Fibroblast of lung (primary cell): ENCODE data around the gene VAMP7. TPM values are rescaled to one million over a fixed set of nuclear protein-coding genes. Genes with fewer than 3 reads are reported as not detected.

ENCODE experiments used
- DNase-seq, 2 donors: peaks; one replicate each; pipeline versions ENCODE4 v3.0.0 to v3.0.0-alpha.2; 2010; ENCODE audit warnings: low read depth in 2 of 2
- H2AFZ ChIP-seq: 2 replicates; pipeline ENCODE4 v1.5.1; 2012; ENCODE audit warnings: low read length, control low read depth, inconsistent platforms
- H3K27ac ChIP-seq: 2 replicates; pipeline ENCODE4 v1.5.1; 2011; ENCODE audit warnings: low read length, control low read depth; ENCODE audit not compliant: insufficient read depth
- H3K27me3 ChIP-seq: 2 replicates; pipeline ENCODE4 v1.5.1; 2011; ENCODE audit warnings: mild to moderate bottlenecking, low read length; ENCODE audit not compliant: control insufficient read depth, insufficient read depth
- H3K36me3 ChIP-seq: 2 replicates; pipeline ENCODE4 v1.5.1; 2011; ENCODE audit warnings: low read length; ENCODE audit not compliant: control insufficient read depth, insufficient read depth
- H3K4me1 ChIP-seq: 2 replicates; pipeline ENCODE4 v1.5.1; 2011; ENCODE audit warnings: low read length; ENCODE audit not compliant: control insufficient read depth, insufficient read depth; ENCODE audit errors: extremely low read depth
- H3K4me2 ChIP-seq: 2 replicates; pipeline ENCODE4 v1.5.1; 2011; ENCODE audit warnings: low read length, control low read depth; ENCODE audit not compliant: insufficient read depth; ENCODE audit errors: extremely low read depth
- H3K4me3 ChIP-seq, 4 experiments: fragments of 200-600 bp in 1 of 4; sonication (generic) in 1 of 4; replicated peaks in 1 of 4; 2 replicates each; pipeline ENCODE4 v1.5.1; 2011 to 2016; ENCODE audit warnings: low read length in 4 of 4, low read depth in 3 of 4, mild to moderate bottlenecking in 3 of 4, control low read depth in 2 of 4, inconsistent platforms in 1 of 4, mixed read lengths in 1 of 4; ENCODE audit not compliant: insufficient read depth in 1 of 4; ENCODE audit errors: control extremely low read depth in 1 of 4
- H3K79me2 ChIP-seq: 2 replicates; pipeline ENCODE4 v1.5.1; 2012; ENCODE audit warnings: mild to moderate bottlenecking, low read length, inconsistent platforms; ENCODE audit not compliant: control insufficient read depth, insufficient read depth
- H3K9ac ChIP-seq: 2 replicates; pipeline ENCODE4 v1.5.1; 2011; ENCODE audit warnings: mild to moderate bottlenecking, low read length, control low read depth; ENCODE audit not compliant: insufficient read depth
- H3K9me3 ChIP-seq: 2 replicates; pipeline ENCODE4 v1.5.1; 2012; ENCODE audit warnings: low read depth, low read length; ENCODE audit not compliant: control insufficient read depth, insufficient read depth
- H4K20me1 ChIP-seq: 2 replicates; pipeline ENCODE4 v1.5.1; 2011; ENCODE audit warnings: low read length; ENCODE audit not compliant: control insufficient read depth, insufficient read depth; ENCODE audit errors: extremely low read depth
- EZH2 ChIP-seq: IDR thresholded peaks from 2 replicates; pipeline ENCODE4 v1.5.1; 2012; ENCODE audit warnings: low read length, control low read depth, mild to moderate bottlenecking; ENCODE audit errors: missing control alignments
- polyA plus RNA-seq, 2 donors: library from polyadenylated mRNA; depleted of rRNA in 1 of 2; stranded (reverse) in 1 of 2; unstranded in 1 of 2; fragments of >200 nt; gene quantifications; 2 replicates each; pipeline ENCODE4 v1.2.1, GENCODE V29; 2011 to 2012; ENCODE audit warnings: missing spikeins in 1 of 2
- total RNA-seq: library from RNA; depleted of rRNA; stranded (reverse); fragments of >200 nt; gene quantifications from 2 replicates; pipeline ENCODE4 v1.2.1, GENCODE V29; 2014
- TF ChIP-seq, protein P1 (sequence below), 2 donors: IDR thresholded peaks in 1 of 2; conservative IDR thresholded peaks in 1 of 2; 1 replicate in 1 of 2; 2 replicates in 1 of 2; pipeline ENCODE4 v1.5.1; 2011 to 2012; ENCODE audit warnings: low read length in 2 of 2, control low read depth in 1 of 2, inconsistent platforms in 1 of 2, low read depth in 1 of 2, mild to moderate bottlenecking in 1 of 2

Gene VAMP7
- total and polyA plus RNA-seq, 2 donors (not counting 1 experiment from before 2014, with no cell fraction given): 40.1 to 68.4 TPM

DNA sequence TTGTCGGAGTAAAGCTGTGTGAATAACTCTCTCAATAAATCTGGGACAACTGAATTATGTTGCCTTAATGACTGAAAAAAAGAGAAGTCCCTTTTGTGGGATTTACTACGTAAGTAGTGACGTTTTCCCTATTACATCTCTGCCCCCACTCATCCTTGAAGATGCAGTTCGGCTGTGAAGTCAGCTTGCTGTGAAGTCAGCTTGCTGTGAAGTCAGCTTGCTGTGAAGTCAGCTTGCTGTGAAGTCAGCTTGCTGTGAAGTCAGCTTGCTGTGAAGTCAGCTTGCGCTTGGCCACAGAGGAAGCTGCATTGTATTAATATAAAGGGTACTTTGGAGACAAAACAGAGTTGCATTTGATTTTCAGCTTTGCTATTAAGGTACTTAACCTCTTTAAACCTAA, 8.0 kb upstream of the VAMP7 start:
- Histone ChIP-seq H3K27me3 (no peaks in the 10 kb centered on the region), H3K9me3 (no peaks in the 10 kb centered on the region), H3K4me3 (no peak overlapping the region), H3K27ac (no peak overlapping the region), H3K9ac (no peak overlapping the region), H3K79me2 (no peaks in the 10 kb centered on the region), H3K4me1 (no peaks in the 10 kb centered on the region), H2AFZ (no peak overlapping the region), H3K4me2 (no peak overlapping the region), H3K36me3 (no peaks in the 10 kb centered on the region), H4K20me1 (no peaks in the 10 kb centered on the region)
- DNase-seq: no peak
- TF ChIP-seq EZH2: no peak
- TF ChIP-seq, protein P1, sequence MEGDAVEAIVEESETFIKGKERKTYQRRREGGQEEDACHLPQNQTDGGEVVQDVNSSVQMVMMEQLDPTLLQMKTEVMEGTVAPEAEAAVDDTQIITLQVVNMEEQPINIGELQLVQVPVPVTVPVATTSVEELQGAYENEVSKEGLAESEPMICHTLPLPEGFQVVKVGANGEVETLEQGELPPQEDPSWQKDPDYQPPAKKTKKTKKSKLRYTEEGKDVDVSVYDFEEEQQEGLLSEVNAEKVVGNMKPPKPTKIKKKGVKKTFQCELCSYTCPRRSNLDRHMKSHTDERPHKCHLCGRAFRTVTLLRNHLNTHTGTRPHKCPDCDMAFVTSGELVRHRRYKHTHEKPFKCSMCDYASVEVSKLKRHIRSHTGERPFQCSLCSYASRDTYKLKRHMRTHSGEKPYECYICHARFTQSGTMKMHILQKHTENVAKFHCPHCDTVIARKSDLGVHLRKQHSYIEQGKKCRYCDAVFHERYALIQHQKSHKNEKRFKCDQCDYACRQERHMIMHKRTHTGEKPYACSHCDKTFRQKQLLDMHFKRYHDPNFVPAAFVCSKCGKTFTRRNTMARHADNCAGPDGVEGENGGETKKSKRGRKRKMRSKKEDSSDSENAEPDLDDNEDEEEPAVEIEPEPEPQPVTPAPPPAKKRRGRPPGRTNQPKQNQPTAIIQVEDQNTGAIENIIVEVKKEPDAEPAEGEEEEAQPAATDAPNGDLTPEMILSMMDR (conservative IDR thresholded peaks at IDR 0.05 in 1 of 2, IDR thresholded peaks at IDR 0.05 in 1 of 2; ENCODE audit: low read depth in 1 of 2, low read length in 2 of 2): no peak

DNA sequence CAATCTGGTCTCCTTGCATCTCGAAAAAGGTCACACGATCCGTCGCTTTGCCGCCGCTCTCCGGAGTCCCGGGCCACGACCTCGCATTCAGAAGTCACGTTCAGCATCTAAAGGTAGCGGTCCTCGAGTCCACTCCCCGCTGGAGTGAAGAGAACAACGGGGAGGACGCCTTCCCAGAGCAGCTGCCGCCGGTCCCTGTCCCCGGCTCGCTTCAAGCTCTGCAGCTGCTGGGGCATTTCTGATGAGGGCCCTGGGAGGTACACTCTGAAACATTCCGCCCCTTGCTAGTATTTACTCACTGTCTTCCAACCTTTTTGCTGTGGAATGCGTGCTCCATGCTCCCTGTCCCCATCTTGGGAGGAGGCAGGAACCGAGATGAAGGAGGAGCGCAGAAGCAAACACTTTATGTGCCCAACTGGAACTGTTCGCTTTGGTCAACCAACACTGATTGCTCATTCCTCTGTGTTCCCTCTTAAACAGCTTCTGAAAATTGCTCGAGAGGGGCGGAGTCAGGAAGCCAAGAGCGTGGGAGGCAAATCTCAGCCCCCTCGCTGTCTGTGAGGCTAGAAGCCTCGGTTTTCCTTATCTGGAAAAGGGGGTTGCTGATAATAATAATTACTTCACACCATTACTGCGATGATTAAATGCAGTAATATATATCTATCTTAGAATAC, 6.4 kb upstream of the VAMP7 start:
- Histone ChIP-seq H2AFZ (no peak overlapping the region), H3K27ac (no peak overlapping the region), H3K79me2 (no peaks in the 10 kb centered on the region), H3K4me3 (peak overlapping the region in 3 of 4 experiments; percentile 19 to 26 (median 22)), H3K4me2 (peak overlapping the region; percentile 38), H3K4me1 (no peaks in the 10 kb centered on the region), H4K20me1 (no peaks in the 10 kb centered on the region), H3K9ac (no peak overlapping the region), H3K27me3 (no peaks in the 10 kb centered on the region), H3K36me3 (no peaks in the 10 kb centered on the region), H3K9me3 (no peaks in the 10 kb centered on the region)
- TF ChIP-seq, protein P1 (conservative IDR thresholded peaks at IDR 0.05 in 1 of 2, IDR thresholded peaks at IDR 0.05 in 1 of 2; ENCODE audit: low read depth in 1 of 2, low read length in 2 of 2): no peak
- TF ChIP-seq EZH2: no peak
- no peak for DNase-seq

DNA sequence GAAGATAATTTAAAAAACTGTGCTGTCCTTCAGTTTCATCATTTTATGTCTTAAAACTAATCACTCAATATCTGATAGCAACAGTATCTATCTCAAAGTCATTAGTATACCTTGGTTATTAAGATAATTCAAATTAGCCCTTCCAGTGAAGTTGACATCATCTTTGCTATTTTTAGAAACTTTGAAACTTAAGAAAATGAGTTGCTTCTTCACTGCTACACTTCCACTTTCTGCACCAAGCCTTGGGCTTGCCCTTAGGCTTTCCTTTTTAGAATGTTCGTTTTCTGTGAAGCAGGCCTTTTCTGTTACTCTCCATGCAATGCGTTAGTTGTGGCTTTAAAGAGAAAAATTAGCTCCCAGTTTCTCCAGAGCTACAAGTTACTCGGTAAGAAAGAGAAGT, 4.4 kb upstream of the VAMP7 start:
- no peaks in the 10 kb centered on the region for H3K9me3 ChIP-seq
- no peak for TF ChIP-seq EZH2
- TF ChIP-seq, protein P1 (conservative IDR thresholded peaks at IDR 0.05 in 1 of 2, IDR thresholded peaks at IDR 0.05 in 1 of 2; ENCODE audit: low read depth in 1 of 2, low read length in 2 of 2): no peak
- DNase-seq: no peak
- H3K27ac ChIP-seq: no peak overlapping the region
- no peaks in the 10 kb centered on the region for H4K20me1 ChIP-seq
- H3K9ac ChIP-seq: no peak overlapping the region
- H3K36me3 ChIP-seq: no peaks in the 10 kb centered on the region
- no peak overlapping the region for H3K4me3 ChIP-seq
- no peak overlapping the region for H2AFZ ChIP-seq
- H3K4me1 ChIP-seq: no peaks in the 10 kb centered on the region
- no peak overlapping the region for H3K4me2 ChIP-seq
- peaks cover 5% of the 10 kb centered on the region for H3K79me2 ChIP-seq
- no peaks in the 10 kb centered on the region for H3K27me3 ChIP-seq
